ENCODE data around the gene PRKG1.

- no peak for TF ChIP-seq EZH2phosphoT487 (IDR thresholded peaks at IDR 0.05; ENCODE audit: insufficient read depth, low read depth)
- no peak for TF ChIP-seq EZH2 (IDR thresholded peaks at IDR 0.05; ENCODE audit: insufficient read depth, poor library complexity, severe bottlenecking)
These were observed 181.1 kb downstream of the PRKG1 start for GRCh38 chr10:51255381-51255780.

All from GM23248 (cell line).